ENCODE measurements around the gene KMO.
A peak's percentile ranks its signal among the peaks of the same experiment; 100 is the strongest.

Gene KMO

GRCh38 chr1:241527146-241527545 lies 5.0 kb upstream of the KMO start:
- H3F3A ChIP-seq (ENCODE audit: insufficient read depth): peaks cover 10% of the 10 kb centered on the region
- no peak overlapping the region for H3K9ac ChIP-seq (ENCODE audit: low read length)
- no peaks in the 10 kb centered on the region for H3K9me3 ChIP-seq (ENCODE audit: insufficient read depth, low read length)
- H3K36me3 ChIP-seq (ENCODE audit: low read length): no peaks in the 10 kb centered on the region
- H3K27ac ChIP-seq (ENCODE audit: low read depth, low read length): no peak overlapping the region
- TF ChIP-seq, protein P1, sequence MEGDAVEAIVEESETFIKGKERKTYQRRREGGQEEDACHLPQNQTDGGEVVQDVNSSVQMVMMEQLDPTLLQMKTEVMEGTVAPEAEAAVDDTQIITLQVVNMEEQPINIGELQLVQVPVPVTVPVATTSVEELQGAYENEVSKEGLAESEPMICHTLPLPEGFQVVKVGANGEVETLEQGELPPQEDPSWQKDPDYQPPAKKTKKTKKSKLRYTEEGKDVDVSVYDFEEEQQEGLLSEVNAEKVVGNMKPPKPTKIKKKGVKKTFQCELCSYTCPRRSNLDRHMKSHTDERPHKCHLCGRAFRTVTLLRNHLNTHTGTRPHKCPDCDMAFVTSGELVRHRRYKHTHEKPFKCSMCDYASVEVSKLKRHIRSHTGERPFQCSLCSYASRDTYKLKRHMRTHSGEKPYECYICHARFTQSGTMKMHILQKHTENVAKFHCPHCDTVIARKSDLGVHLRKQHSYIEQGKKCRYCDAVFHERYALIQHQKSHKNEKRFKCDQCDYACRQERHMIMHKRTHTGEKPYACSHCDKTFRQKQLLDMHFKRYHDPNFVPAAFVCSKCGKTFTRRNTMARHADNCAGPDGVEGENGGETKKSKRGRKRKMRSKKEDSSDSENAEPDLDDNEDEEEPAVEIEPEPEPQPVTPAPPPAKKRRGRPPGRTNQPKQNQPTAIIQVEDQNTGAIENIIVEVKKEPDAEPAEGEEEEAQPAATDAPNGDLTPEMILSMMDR (IDR thresholded peaks at IDR 0.05; ENCODE audit: insufficient read depth, low read length, poor library complexity, severe bottlenecking): no peak
- TF ChIP-seq EZH2phosphoT487 (conservative IDR thresholded peaks at IDR 0.05; ENCODE audit: low read length): no peak
- H3K27me3 ChIP-seq (ENCODE audit: low read length): no peaks in the 10 kb centered on the region
- H4K20me1 ChIP-seq (ENCODE audit: low read depth, low read length): no peaks in the 10 kb centered on the region
- H3K9me2 ChIP-seq (replicated peaks; ENCODE audit: insufficient read depth, low read length): no peaks in the 10 kb centered on the region
- no peak overlapping the region for H2AFZ ChIP-seq (ENCODE audit: low read depth, low read length, severe bottlenecking)
- H3K4me3 ChIP-seq (ENCODE audit: insufficient read depth, low read length, poor library complexity, severe bottlenecking): no peak overlapping the region
- H3K4me2 ChIP-seq (ENCODE audit: low read depth, low read length, poor library complexity, severe bottlenecking): no peak overlapping the region
- no peaks in the 10 kb centered on the region for H3K79me2 ChIP-seq (ENCODE audit: insufficient read depth, low read length)

DNA sequence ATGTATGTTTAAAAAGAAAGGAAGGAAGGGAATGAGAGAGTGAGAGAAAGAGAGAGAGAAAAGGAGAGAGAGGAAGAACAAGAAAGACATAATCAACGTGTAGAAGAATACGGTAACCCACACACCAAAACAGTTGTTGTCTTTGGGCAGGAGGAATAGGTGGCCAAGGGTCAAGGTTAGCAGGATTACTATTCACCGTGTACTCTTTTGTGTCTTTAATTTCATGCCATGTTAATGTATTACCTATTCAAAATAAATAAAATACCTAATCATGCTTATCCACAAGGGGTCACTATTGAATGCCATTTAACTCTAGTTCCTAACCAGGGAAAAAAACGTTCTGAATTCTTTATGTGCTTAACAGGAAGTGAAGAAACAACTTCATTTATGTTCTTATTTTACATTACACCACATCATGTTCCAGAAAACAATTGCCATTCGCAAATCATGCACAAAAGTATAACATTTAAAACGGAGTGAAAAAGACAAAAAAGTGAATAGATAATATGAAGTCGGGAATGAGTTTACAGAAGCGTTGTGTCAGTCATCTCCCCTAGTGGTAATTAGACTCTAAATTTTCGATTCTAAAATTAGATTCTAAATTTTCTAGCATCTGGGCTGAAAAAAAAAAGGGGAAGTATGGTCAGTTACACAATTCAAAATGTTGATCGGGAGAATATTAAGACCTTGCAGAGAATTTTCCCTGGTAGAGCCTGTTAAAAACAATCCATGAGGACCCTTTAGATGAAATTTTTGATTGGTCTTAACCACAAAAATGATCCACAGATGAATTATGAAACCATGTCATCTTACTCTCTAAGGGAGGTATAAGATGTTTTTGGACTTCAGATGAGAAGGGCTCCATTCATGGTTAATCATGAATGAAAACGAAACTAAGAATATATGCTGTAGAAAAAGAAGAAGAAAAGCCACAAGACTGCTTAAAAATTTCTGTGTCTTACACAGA lies 700 bp upstream of the KMO start:
- H3K27ac ChIP-seq (ENCODE audit: low read depth, low read length): peak overlapping the region; percentile 98
- peak overlapping the region; percentile 94 for H2AFZ ChIP-seq (ENCODE audit: low read depth, low read length, severe bottlenecking)
- H3K9me2 ChIP-seq (replicated peaks; ENCODE audit: insufficient read depth, low read length): no peaks in the 10 kb centered on the region
- peaks cover 31% of the 10 kb centered on the region for H3F3A ChIP-seq (ENCODE audit: insufficient read depth)
- peak overlapping the region; percentile 53 for H3K9ac ChIP-seq (ENCODE audit: low read length)
- peaks cover 1% of the 10 kb centered on the region; the same call in 1 of the 2 replicates for H3K36me3 ChIP-seq (ENCODE audit: low read length)
- H3K9me3 ChIP-seq (ENCODE audit: insufficient read depth, low read length): no peaks in the 10 kb centered on the region
- TF ChIP-seq EZH2phosphoT487 (conservative IDR thresholded peaks at IDR 0.05; ENCODE audit: low read length): no peak
- TF ChIP-seq, protein P1 (IDR thresholded peaks at IDR 0.05; ENCODE audit: insufficient read depth, low read length, poor library complexity, severe bottlenecking): peak; percentile 37
- H3K4me3 ChIP-seq (ENCODE audit: insufficient read depth, low read length, poor library complexity, severe bottlenecking): peak overlapping the region; percentile 74
- H3K27me3 ChIP-seq (ENCODE audit: low read length): no peaks in the 10 kb centered on the region
- no peaks in the 10 kb centered on the region for H4K20me1 ChIP-seq (ENCODE audit: low read depth, low read length)
- peaks cover 10% of the 10 kb centered on the region; the same call in 1 of the 2 replicates for H3K79me2 ChIP-seq (ENCODE audit: insufficient read depth, low read length)
- H3K4me2 ChIP-seq (ENCODE audit: low read depth, low read length, poor library complexity, severe bottlenecking): peak overlapping the region; percentile 100

- Histone ChIP-seq H4K20me1 (ENCODE audit: low read depth, low read length) (no peaks in the 10 kb centered on the region), H2AFZ (ENCODE audit: low read depth, low read length, severe bottlenecking) (peak overlapping the region; percentile 30), H3K36me3 (ENCODE audit: low read length) (peaks cover 8% of the 10 kb centered on the region; the same call in 1 of the 2 replicates), H3K4me3 (ENCODE audit: insufficient read depth, low read length, poor library complexity, severe bottlenecking) (peak overlapping the region; percentile 74), H3F3A (ENCODE audit: insufficient read depth) (peaks cover 31% of the 10 kb centered on the region), H3K27ac (ENCODE audit: low read depth, low read length) (peak overlapping the region; percentile 98), H3K4me2 (ENCODE audit: low read depth, low read length, poor library complexity, severe bottlenecking) (peak overlapping the region; percentile 100), H3K79me2 (ENCODE audit: insufficient read depth, low read length) (peaks cover 10% of the 10 kb centered on the region; the same call in 1 of the 2 replicates), H3K9ac (ENCODE audit: low read length) (peak overlapping the region; percentile 53), H3K9me3 (ENCODE audit: insufficient read depth, low read length) (no peaks in the 10 kb centered on the region), H3K9me2 (replicated peaks; ENCODE audit: insufficient read depth, low read length) (no peaks in the 10 kb centered on the region), H3K27me3 (ENCODE audit: low read length) (no peaks in the 10 kb centered on the region)
- no peak for TF ChIP-seq EZH2phosphoT487 (conservative IDR thresholded peaks at IDR 0.05; ENCODE audit: low read length)
Observed at GRCh38 chr1:241532864-241533263, 686 bp downstream of the KMO start.

Measured in SU-DHL-6 (cell line).